ENCODE measurements around the gene POU2F3. TPM values are rescaled to one million over a fixed set of nuclear protein-coding genes. Genes with fewer than 3 reads are reported as not detected.

The POU2F3 gene
- total RNA-seq, 4 donors from 2014 or later = 0.22 TPM; not detected in 3

DNA sequence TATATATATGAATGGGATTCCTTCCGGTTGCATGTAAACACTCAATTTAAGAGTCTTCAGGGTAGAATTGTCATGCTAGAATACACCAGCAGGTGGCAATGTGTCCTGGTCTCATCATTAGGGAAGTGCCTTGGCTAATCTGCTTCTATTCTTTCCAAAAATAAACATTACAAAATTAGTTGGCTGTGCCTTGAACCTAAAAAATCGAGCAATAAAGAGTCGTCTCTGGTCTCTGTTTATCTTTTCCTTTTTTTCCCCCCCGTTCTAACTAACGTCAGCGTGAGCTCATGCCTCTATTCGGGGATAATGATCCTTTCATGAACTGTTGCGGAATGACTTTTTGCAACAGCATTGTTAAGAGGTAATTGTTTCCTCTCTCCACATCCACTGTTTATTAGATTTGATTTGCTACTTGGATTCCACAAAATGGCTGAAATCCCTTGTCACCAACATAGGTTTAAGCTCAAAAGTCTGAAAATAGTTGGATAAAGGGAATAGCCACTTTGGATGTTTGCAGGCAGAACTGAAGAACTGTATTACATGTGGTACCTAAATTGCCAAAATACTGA, 95.0 kb downstream of the POU2F3 start:
- TF ChIP-seq, protein P1, sequence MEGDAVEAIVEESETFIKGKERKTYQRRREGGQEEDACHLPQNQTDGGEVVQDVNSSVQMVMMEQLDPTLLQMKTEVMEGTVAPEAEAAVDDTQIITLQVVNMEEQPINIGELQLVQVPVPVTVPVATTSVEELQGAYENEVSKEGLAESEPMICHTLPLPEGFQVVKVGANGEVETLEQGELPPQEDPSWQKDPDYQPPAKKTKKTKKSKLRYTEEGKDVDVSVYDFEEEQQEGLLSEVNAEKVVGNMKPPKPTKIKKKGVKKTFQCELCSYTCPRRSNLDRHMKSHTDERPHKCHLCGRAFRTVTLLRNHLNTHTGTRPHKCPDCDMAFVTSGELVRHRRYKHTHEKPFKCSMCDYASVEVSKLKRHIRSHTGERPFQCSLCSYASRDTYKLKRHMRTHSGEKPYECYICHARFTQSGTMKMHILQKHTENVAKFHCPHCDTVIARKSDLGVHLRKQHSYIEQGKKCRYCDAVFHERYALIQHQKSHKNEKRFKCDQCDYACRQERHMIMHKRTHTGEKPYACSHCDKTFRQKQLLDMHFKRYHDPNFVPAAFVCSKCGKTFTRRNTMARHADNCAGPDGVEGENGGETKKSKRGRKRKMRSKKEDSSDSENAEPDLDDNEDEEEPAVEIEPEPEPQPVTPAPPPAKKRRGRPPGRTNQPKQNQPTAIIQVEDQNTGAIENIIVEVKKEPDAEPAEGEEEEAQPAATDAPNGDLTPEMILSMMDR (IDR thresholded peaks at IDR 0.05) = peak; percentile 66 to 72 (median 71)
- TF ChIP-seq EP300 (IDR thresholded peaks at IDR 0.05) = peak; percentile 66 to 92
- no peak for TF ChIP-seq POLR2A (IDR thresholded peaks at IDR 0.05)
- Histone ChIP-seq H3K36me3 (peaks cover 0 to 11% (median 0%) of the 10 kb centered on the region in 3 donors), H3K27ac (peak overlapping the region; percentile 84 to 99 (median 92)), H3K9me3 (no peaks in the 10 kb centered on the region), H3K4me3 (peak overlapping the region; percentile 60 to 86 (median 76)), H3K27me3 (no peaks in the 10 kb centered on the region), H3K4me1 (peaks cover 0 to 35% (median 8%) of the 10 kb centered on the region in 4 donors)
- peak; percentile 35 to 97 for DNase-seq (ENCODE audit: low spot score in 2 of 2)
- 0% methylated on average over 8 of the region's 8 CpGs for WGBS, 2 donors

DNA sequence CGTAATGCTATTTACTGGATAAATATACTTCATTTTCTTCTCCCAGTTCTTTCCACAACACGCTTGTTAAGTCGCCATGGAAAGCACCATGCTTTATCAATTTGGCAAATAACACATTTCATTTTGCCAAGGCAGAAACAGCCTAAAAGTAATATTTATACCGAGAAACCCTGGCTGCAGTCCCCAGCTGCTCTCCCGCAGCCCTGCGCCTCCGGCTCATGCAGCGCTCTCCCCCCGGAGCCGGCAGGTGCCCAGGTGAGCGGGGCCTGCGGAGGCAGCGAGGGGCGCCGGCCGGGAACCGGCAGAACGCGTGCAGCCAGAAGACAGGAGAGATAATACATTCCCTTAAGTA, 95.6 kb downstream of the POU2F3 start:
- TF ChIP-seq EP300 (IDR thresholded peaks at IDR 0.05) (no peak), POLR2A (IDR thresholded peaks at IDR 0.05) (no peak)
- TF ChIP-seq, protein P1 (IDR thresholded peaks at IDR 0.05) = no peak
- H3K9me3 ChIP-seq = no peaks in the 10 kb centered on the region
- no peak for DNase-seq (ENCODE audit: low spot score in 2 of 2)
- H3K27ac ChIP-seq = peak overlapping the region; percentile 84 to 99 (median 92)
- H3K27me3 ChIP-seq = no peaks in the 10 kb centered on the region
- H3K36me3 ChIP-seq = peaks cover 0 to 5% (median 0%) of the 10 kb centered on the region in 3 donors
- H3K4me3 ChIP-seq = peak overlapping the region; percentile 60 to 86 (median 76)
- 0 to 1% methylated on average over 19 of the region's 19 CpGs for WGBS, 2 donors
- H3K4me1 ChIP-seq = peaks cover 0 to 41% (median 13%) of the 10 kb centered on the region in 4 donors

DNA sequence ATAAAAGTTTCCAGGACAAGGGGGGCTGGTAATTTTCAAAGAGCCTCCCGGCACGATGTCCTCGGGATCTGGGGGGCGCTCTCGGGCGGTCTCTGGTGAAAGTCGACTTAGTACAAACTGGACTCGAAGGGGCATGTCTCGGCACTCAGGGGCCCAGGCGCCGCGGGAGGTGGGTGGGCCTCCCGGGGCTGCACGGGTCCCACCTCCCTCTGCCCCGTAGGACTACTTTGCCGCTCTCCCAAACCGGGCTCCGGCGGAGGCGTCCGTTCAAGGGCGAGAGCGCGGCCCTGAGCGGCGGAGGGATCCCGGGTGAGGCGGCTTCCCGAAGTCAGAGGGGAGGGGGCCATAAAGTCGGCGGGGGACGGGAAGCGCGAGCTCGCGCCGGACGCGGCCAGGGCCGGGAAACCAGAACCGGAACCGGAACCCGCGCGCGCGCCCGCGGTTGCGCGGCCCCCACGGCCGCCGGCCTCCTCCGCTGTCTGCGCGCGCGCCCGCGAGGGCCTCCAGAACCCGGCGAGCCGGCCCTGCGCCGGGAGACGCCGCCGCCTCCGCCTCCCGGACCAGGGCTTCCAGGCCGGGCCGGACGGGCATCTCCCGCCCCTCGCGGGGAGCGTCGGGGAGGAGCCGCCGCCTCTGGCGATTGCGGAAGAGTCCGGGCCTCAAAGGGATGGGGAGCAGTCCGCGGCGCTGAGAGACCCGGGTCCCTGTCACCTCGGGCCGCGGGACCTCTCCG, 96.1 kb downstream of the POU2F3 start, which contains the start of gene ARHGEF12:
Gene ARHGEF12, plus strand, starts transcription at position 506 of the 733 bp plus-strand sequence. CDS start 831 bp downstream, outside the sequence.
- 1% methylated on average over 17 to 92 of the region's 92 CpGs for WGBS, 2 donors
- DNase-seq (ENCODE audit: low spot score in 2 of 2) = peak; percentile 88 to 90
- Histone ChIP-seq H3K4me1 (peaks cover 0 to 46% (median 15%) of the 10 kb centered on the region in 4 donors), H3K27ac (peak within 1 kb of the TSS; percentile 84 to 99 (median 92)), H3K9me3 (no peaks in the 10 kb centered on the region), H3K4me3 (peak within 1 kb of the TSS; percentile 69 to 86 (median 83)), H3K27me3 (no peaks in the 10 kb centered on the region), H3K36me3 (no peaks in the 10 kb centered on the region)
- TF ChIP-seq EP300 (IDR thresholded peaks at IDR 0.05) (peak; percentile 47 to 90), POLR2A (IDR thresholded peaks at IDR 0.05) (peak; percentile 68 to 90)
- TF ChIP-seq, protein P1 (IDR thresholded peaks at IDR 0.05) = peak in 4 of 5 experiments; percentile 8 to 44 (median 20)

DNA sequence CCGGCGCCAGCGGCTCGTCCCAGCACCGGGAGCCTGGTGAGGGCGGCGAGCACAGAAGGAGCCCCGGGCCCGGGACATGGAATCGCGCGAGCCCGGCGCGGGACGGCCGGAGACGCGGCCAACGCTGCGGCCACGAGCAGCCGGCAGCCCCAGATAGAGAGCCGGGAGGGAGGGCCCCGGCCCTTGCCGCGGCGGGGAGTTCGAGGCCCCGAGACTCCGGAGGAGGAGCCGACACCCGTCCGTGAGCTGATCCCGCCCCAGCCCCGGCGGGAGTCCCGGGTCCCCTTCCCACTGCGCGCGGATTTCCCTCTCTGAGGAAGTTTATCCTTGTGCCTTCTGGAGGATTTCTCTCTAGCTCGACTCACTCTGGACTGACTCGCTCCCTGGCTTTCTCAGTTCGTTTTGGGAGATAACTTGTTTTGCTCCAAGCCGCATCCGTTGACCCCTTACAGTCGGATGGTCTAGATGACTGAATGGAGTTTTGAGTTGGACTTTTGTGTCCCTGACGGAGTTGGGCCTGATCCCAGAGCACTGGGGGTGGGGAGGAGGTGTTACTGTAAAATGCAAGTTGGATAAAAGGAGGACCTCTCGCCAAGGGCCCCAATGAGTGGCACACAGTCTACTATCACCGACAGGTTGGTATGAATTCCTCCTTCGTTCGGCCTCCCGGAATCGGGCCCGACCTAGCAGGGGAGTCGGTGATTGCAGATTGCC, 96.9 kb downstream of the POU2F3 start:
- DNase-seq (ENCODE audit: low spot score in 2 of 2) = peak in 1 of 2 donors; percentile 42
- peak overlapping the region; percentile 84 to 99 (median 92) for H3K27ac ChIP-seq
- peak overlapping the region; percentile 69 to 86 (median 83) for H3K4me3 ChIP-seq
- TF ChIP-seq EP300 (IDR thresholded peaks at IDR 0.05) (no peak), POLR2A (IDR thresholded peaks at IDR 0.05) (no peak)
- TF ChIP-seq, protein P1 (IDR thresholded peaks at IDR 0.05) = no peak
- H3K36me3 ChIP-seq = no peaks in the 10 kb centered on the region
- H3K9me3 ChIP-seq = no peaks in the 10 kb centered on the region
- peaks cover 0 to 53% (median 15%) of the 10 kb centered on the region in 4 donors for H3K4me1 ChIP-seq
- no peaks in the 10 kb centered on the region for H3K27me3 ChIP-seq
- WGBS, 2 donors = 0% methylated on average over 36 to 55 of the region's 56 CpGs
